ENCODE results near the gene AATK. TPM values are rescaled to one million over a fixed set of nuclear protein-coding genes. Genes with fewer than 3 reads are reported as not detected.

Gene AATK
- total and polyA plus RNA-seq, 2 donors (not counting 3 experiments of a cell fraction or from before 2014, with no cell fraction given) = 0.69 to 1.00 TPM

- no peak overlapping the region for H2AFZ ChIP-seq (ENCODE audit: low read depth, low read length)
- FAIRE-seq (no peak), DNase-seq (ENCODE audit: low read depth, low spot score) (no peak)
- H4K20me1 ChIP-seq (replicated peaks; ENCODE audit: control insufficient read depth, extremely low read depth, insufficient read depth, low read length) = no peaks in the 10 kb centered on the region
- intact Hi-C loops (cut with micrococcal nuclease) (no loop called here), dilution Hi-C loops (cut with MboI; ENCODE audit: extremely low pct_ligation_motif_present, low sequenced_read_pairs) (no loop called here)
- H3K4me3 ChIP-seq (replicated peaks in 1 of 3; ENCODE audit: insufficient read depth in 1 of 3, low read depth in 1 of 3, low read length in 3 of 3) = no peak overlapping the region
- no peaks in the 10 kb centered on the region for H3K79me2 ChIP-seq (ENCODE audit: control insufficient read depth, insufficient read depth, low read length)
- H3K9me3 ChIP-seq (replicated peaks; ENCODE audit: control insufficient read depth, insufficient read depth, low read length) = no peaks in the 10 kb centered on the region
- no peaks in the 10 kb centered on the region for H3K36me3 ChIP-seq (ENCODE audit: control insufficient read depth in 2 of 2, extremely low read depth in 1 of 2, insufficient read depth in 2 of 2, low read length in 2 of 2)
- POLR2A ChIA-PET = no interaction called here
- no peak overlapping the region for H3K4me2 ChIP-seq (ENCODE audit: insufficient read depth, low read length)
- CTCF ChIA-PET = no interaction called here
- peaks cover 4% of the 10 kb centered on the region for H3K4me1 ChIP-seq (ENCODE audit: control insufficient read depth, extremely low read depth, insufficient read depth, low read length)
- TF ChIP-seq POLR2AphosphoS5 (IDR thresholded peaks at IDR 0.05; ENCODE audit: insufficient read depth, low read depth, low read length) = no peak
- no peak for TF ChIP-seq MAX (IDR thresholded peaks at IDR 0.05; ENCODE audit: insufficient read depth, insufficient read length)
- TF ChIP-seq GATA2 (IDR thresholded peaks at IDR 0.05; ENCODE audit: insufficient read depth, insufficient read length, low read depth, low read length) = no peak
- TF ChIP-seq, protein P1, sequence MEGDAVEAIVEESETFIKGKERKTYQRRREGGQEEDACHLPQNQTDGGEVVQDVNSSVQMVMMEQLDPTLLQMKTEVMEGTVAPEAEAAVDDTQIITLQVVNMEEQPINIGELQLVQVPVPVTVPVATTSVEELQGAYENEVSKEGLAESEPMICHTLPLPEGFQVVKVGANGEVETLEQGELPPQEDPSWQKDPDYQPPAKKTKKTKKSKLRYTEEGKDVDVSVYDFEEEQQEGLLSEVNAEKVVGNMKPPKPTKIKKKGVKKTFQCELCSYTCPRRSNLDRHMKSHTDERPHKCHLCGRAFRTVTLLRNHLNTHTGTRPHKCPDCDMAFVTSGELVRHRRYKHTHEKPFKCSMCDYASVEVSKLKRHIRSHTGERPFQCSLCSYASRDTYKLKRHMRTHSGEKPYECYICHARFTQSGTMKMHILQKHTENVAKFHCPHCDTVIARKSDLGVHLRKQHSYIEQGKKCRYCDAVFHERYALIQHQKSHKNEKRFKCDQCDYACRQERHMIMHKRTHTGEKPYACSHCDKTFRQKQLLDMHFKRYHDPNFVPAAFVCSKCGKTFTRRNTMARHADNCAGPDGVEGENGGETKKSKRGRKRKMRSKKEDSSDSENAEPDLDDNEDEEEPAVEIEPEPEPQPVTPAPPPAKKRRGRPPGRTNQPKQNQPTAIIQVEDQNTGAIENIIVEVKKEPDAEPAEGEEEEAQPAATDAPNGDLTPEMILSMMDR (IDR thresholded peaks at IDR 0.05; ENCODE audit: extremely low read depth in 1 of 2, insufficient read depth in 1 of 2, low read depth in 1 of 2, low read length in 2 of 2) = no peak
- no peak for TF ChIP-seq JUN (IDR thresholded peaks at IDR 0.05; ENCODE audit: borderline replicate concordance, insufficient read depth, insufficient read length, low read depth)
- TF ChIP-seq MYC (IDR thresholded peaks at IDR 0.05; ENCODE audit: low read depth, low read length) = no peak
- TF ChIP-seq FOS (IDR thresholded peaks at IDR 0.05; ENCODE audit: borderline replicate concordance, insufficient read depth, low read length) = no peak
- TF ChIP-seq EZH2 (IDR thresholded peaks at IDR 0.05; ENCODE audit: borderline replicate concordance, low read depth, low read length, severe bottlenecking) = no peak
- no peak for TF ChIP-seq POLR2A (IDR thresholded peaks at IDR 0.05; ENCODE audit: low read depth, low read length)
- H3K27me3 ChIP-seq (ENCODE audit: control insufficient read depth in 2 of 2, insufficient read depth in 2 of 2, low read length in 2 of 2) = peaks cover 5 to 6% of the 10 kb centered on the region in 2 experiments
- no TSS peak for BruUV-seq (replicated peaks)
- H3K27ac ChIP-seq (ENCODE audit: insufficient read depth, low read depth, low read length) = no peak overlapping the region
- no peaks in the 10 kb centered on the region for H3K9me1 ChIP-seq (replicated peaks; ENCODE audit: control insufficient read depth, extremely low read depth, insufficient read depth, low read length)
- H3K9ac ChIP-seq (replicated peaks; ENCODE audit: extremely low read depth, insufficient read depth, low read length) = no peak overlapping the region
Observed at GRCh38 chr17:81162491-81162890, 3.5 kb downstream of the AATK start.

Measured in endothelial cell of umbilical vein (primary cell).